Activated B cell treated with CpG ODN at 0.5 μM for 24 hours (primary cell): Measurements from ENCODE around the gene PI4KA. TPM values are rescaled to one million over a fixed set of nuclear protein-coding genes. Genes with fewer than 3 reads are reported as not detected.

Source experiments
- ATAC-seq: fragments of 200-7000 bp; cut with Tn5 transposase; one replicate; pipeline ENCODE4 v1.10.0; 2021; ENCODE audit warnings: low read depth, mild to moderate bottlenecking, moderate library complexity
- CTCF ChIA-PET: fragments of 350-600 bp; sonication (Branson Sonifier 250); formaldehyde crosslinking; loops from one replicate; lab custom pipeline; 2021; ENCODE audit warnings: antibody characterized with exemption; lab: Charles Lee
- POLR2A ChIA-PET: fragments of 350-600 bp; sonication (Branson Sonifier 250); formaldehyde crosslinking; loops from one replicate; lab custom pipeline; 2021; ENCODE audit warnings: antibody characterized with exemption; lab: Charles Lee
- DNase-seq: peaks from one replicate; pipeline ENCODE4 v3.0.0; 2022
- H3K27ac Mint-ChIP-seq: one replicate; pipeline ENCODE4 v1.8.0; 2020; ENCODE audit warnings: mixed read lengths
- H3K27me3 Mint-ChIP-seq: one replicate; pipeline ENCODE4 v1.8.0; 2021; ENCODE audit warnings: mixed read lengths
- H3K36me3 Mint-ChIP-seq: one replicate; pipeline ENCODE4 v1.8.0; 2021; ENCODE audit warnings: low read depth, mixed read lengths
- H3K4me1 Mint-ChIP-seq: one replicate; pipeline ENCODE4 v1.8.0; 2021; ENCODE audit warnings: mixed read lengths
- H3K4me3 Mint-ChIP-seq: one replicate; pipeline ENCODE4 v1.8.0; 2020; ENCODE audit warnings: mild to moderate bottlenecking, mixed read lengths
- H3K9me3 Mint-ChIP-seq: one replicate; pipeline ENCODE4 v1.8.0; 2020; ENCODE audit warnings: mixed read lengths
- CTCF ChIP-seq: fragments of 200-600 bp; IDR thresholded peaks from one replicate; pipeline ENCODE4 v1.8.0; 2022; ENCODE audit warnings: antibody characterized with exemption, mild to moderate bottlenecking
- intact Hi-C: fragments of 100-400 bp; cut with micrococcal nuclease; formaldehyde crosslinking; loops from one replicate; pipeline ENCODE4 v1.15.1; 2024
- total RNA-seq: library from RNA; stranded (reverse); gene quantifications from 2 replicates; pipeline ENCODE4 v1.2.3, GENCODE V29; 2022

PI4KA gene
- total RNA-seq, 1 donor from 2014 or later = 114 TPM

GRCh38 chr22:20779014-20779817, 79.4 kb downstream of the PI4KA start:
- peaks cover 11% of the 10 kb centered on the region for H3K4me1 Mint-ChIP-seq
- no peak overlapping the region for H3K4me3 Mint-ChIP-seq
- ATAC-seq (no peak), DNase-seq (no peak)
- H3K9me3 Mint-ChIP-seq = no peaks in the 10 kb centered on the region
- H3K27me3 Mint-ChIP-seq = no peaks in the 10 kb centered on the region
- peaks cover 43% of the 10 kb centered on the region for H3K36me3 Mint-ChIP-seq
- no peak for TF ChIP-seq CTCF
- ChIA-PET POLR2A (no interaction called here), CTCF (no interaction called here)
- intact Hi-C loops = no loop called here
- H3K27ac Mint-ChIP-seq = no peak overlapping the region

GRCh38 chr22:20777420-20778177, 81.0 kb downstream of the PI4KA start:
- CTCF ChIA-PET = no interaction called here
- H3K27ac Mint-ChIP-seq = no peak overlapping the region
- no peak for DNase-seq
- no peak for ATAC-seq
- H3K4me1 Mint-ChIP-seq = no peaks in the 10 kb centered on the region
- H3K9me3 Mint-ChIP-seq = no peaks in the 10 kb centered on the region
- no peak for TF ChIP-seq CTCF
- H3K27me3 Mint-ChIP-seq = no peaks in the 10 kb centered on the region
- POLR2A ChIA-PET = no interaction called here
- no peak overlapping the region for H3K4me3 Mint-ChIP-seq
- intact Hi-C loops = no loop called here
- peaks cover 44% of the 10 kb centered on the region for H3K36me3 Mint-ChIP-seq

- H3K27ac Mint-ChIP-seq = no peak overlapping the region
- no peaks in the 10 kb centered on the region for H3K4me1 Mint-ChIP-seq
- DNase-seq (no peak), ATAC-seq (no peak)
- H3K27me3 Mint-ChIP-seq = no peaks in the 10 kb centered on the region
- intact Hi-C loops = no loop called here
- H3K9me3 Mint-ChIP-seq = no peaks in the 10 kb centered on the region
- ChIA-PET CTCF (no interaction called here), POLR2A (no interaction called here)
- no peak overlapping the region for H3K4me3 Mint-ChIP-seq
- TF ChIP-seq CTCF = no peak
- peaks cover 47% of the 10 kb centered on the region for H3K36me3 Mint-ChIP-seq
Measured at GRCh38 chr22:20776624-20777405, 81.8 kb downstream of the PI4KA start.

- no peak overlapping the region for H3K27ac Mint-ChIP-seq
- no peak overlapping the region for H3K4me3 Mint-ChIP-seq
- no peaks in the 10 kb centered on the region for H3K4me1 Mint-ChIP-seq
- peaks cover 49% of the 10 kb centered on the region for H3K36me3 Mint-ChIP-seq
- DNase-seq (no peak), ATAC-seq (no peak)
- ChIA-PET CTCF (interaction anchor here (1.2 kb wide), 1 partner anchor 9 kb away, joined by 6 read pairs; no protein-coding TSS in a partner anchor), POLR2A (no interaction called here)
- H3K27me3 Mint-ChIP-seq = no peaks in the 10 kb centered on the region
- H3K9me3 Mint-ChIP-seq = no peaks in the 10 kb centered on the region
- intact Hi-C loops = no loop called here
- TF ChIP-seq CTCF = no peak
Measured at GRCh38 chr22:20775342-20775895, 83.2 kb downstream of the PI4KA start.
